Esophagus muscularis mucosa (tissue), 3 donors: Measurements from ENCODE around the gene MYADM.

ENCODE experiments used
- POLR2AphosphoS5 ChIP-seq, 2 donors: sonication (generic); formaldehyde crosslinking; IDR thresholded peaks; one replicate each; pipeline ENCODE4 v1.6.1; 2017; ENCODE audit warnings: antibody characterized with exemption in 2 of 2
- TF ChIP-seq, protein P1 (sequence below), 3 experiments: fragments of 200-600 bp in 2 of 3; fragments of 450-650 bp in 1 of 3; sonication (generic) in 2 of 3; IDR thresholded peaks; one replicate each; pipeline ENCODE4 v1.5.1; 2017 to 2019; ENCODE audit warnings: antibody characterized with exemption in 3 of 3, mild to moderate bottlenecking in 2 of 3, moderate library complexity in 1 of 3

DNA sequence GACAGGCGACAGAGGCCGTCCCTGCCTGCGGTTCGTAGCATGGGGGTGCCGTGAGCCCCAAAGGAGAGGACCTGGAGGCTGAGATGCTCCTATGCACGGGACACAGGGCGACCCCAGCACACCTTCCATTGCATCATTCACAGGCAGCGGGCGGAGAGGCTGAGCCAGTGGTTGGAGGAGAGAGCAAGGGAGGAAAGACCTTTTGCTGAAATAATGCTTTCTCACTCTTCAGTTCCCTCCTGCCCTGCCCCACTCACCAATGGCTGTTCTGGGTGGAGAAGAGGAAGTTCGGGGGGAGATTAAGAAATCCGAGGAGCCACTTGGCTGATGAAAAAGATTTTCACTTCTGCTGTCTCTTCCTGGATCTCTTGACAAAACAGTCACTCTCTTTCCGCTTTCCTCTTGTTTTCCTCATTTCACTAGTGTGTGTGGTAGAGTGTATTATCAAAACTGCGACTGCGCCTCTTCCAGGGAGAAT is 43.5 kb upstream of the MYADM start, which contains the start of gene NLRP12:
- TF ChIP-seq, protein P1, sequence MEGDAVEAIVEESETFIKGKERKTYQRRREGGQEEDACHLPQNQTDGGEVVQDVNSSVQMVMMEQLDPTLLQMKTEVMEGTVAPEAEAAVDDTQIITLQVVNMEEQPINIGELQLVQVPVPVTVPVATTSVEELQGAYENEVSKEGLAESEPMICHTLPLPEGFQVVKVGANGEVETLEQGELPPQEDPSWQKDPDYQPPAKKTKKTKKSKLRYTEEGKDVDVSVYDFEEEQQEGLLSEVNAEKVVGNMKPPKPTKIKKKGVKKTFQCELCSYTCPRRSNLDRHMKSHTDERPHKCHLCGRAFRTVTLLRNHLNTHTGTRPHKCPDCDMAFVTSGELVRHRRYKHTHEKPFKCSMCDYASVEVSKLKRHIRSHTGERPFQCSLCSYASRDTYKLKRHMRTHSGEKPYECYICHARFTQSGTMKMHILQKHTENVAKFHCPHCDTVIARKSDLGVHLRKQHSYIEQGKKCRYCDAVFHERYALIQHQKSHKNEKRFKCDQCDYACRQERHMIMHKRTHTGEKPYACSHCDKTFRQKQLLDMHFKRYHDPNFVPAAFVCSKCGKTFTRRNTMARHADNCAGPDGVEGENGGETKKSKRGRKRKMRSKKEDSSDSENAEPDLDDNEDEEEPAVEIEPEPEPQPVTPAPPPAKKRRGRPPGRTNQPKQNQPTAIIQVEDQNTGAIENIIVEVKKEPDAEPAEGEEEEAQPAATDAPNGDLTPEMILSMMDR (IDR thresholded peaks at IDR 0.05) = no peak
- no peak for TF ChIP-seq POLR2AphosphoS5 (IDR thresholded peaks at IDR 0.05)
